Fibroblast of villous mesenchyme (primary cell): Measurements from ENCODE around the gene HERPUD1. TPM values are rescaled to one million over a fixed set of nuclear protein-coding genes. Genes with fewer than 3 reads are reported as not detected.

ENCODE experiments used
- DNase-seq: peaks from one replicate; pipeline ENCODE4 v3.0.0-alpha.2; 2010; ENCODE audit warnings: low read depth
- H3K4me3 ChIP-seq: 2 replicates; pipeline ENCODE4 v1.5.1; 2011; ENCODE audit warnings: low read depth, mild to moderate bottlenecking, low read length
- total RNA-seq: library from RNA; depleted of rRNA; stranded (reverse); fragments of >200 nt; gene quantifications from 2 replicates; pipeline ENCODE4 v1.2.3, GENCODE V29; 2012
- TF ChIP-seq, protein P1 (sequence below): IDR thresholded peaks from 2 replicates; pipeline ENCODE4 v1.5.1; 2012; ENCODE audit warnings: low read depth, mild to moderate bottlenecking, low read length; ENCODE audit not compliant: insufficient read depth

The HERPUD1 gene
- total RNA-seq, 1 donor = 98.4 TPM

DNA sequence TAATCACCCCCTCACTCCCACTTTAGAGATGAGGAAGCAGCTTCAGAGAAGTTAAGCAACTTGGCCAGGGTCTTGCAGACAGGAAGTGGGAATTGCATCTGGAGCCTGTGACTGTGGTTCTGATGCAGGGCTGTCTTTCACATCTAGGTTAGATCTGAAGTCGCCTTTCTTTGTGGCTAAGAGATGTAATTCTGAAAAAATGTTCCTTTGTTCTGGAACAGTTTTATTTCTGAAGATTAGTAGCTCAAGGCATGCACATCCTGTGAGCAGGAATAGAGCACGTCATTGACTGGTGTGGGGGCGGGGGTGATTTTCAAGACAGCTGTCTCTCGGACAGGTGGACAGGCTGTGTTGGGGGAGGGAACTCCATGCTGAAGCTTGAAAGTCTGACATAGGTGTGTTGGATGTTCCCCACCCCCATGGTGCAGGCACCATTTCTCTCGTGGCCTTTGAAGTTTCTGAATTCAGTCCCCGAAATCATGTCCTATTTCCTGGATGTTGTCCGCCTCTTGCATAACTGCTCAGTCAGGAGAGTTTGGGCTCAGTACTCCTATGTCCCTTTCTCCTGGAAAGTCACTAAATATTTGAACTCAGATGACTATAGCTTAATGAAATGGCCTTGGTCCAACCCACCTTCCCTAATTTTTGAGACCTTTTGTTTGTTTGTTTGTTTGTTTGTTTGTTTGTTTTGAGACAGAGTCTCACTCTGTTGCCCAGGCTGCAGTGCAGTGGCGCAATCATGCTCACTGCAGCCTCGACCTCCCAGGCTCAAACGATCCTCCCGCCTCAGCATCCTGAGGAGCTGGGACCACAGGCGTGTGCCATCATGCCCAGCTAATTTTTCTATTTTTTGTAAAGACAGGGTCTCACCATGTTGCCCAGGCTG lies 21.0 kb upstream of the HERPUD1 start:
- TF ChIP-seq, protein P1, sequence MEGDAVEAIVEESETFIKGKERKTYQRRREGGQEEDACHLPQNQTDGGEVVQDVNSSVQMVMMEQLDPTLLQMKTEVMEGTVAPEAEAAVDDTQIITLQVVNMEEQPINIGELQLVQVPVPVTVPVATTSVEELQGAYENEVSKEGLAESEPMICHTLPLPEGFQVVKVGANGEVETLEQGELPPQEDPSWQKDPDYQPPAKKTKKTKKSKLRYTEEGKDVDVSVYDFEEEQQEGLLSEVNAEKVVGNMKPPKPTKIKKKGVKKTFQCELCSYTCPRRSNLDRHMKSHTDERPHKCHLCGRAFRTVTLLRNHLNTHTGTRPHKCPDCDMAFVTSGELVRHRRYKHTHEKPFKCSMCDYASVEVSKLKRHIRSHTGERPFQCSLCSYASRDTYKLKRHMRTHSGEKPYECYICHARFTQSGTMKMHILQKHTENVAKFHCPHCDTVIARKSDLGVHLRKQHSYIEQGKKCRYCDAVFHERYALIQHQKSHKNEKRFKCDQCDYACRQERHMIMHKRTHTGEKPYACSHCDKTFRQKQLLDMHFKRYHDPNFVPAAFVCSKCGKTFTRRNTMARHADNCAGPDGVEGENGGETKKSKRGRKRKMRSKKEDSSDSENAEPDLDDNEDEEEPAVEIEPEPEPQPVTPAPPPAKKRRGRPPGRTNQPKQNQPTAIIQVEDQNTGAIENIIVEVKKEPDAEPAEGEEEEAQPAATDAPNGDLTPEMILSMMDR = no peak
- H3K4me3 ChIP-seq = no peak overlapping the region
- peak; percentile 88 for DNase-seq

DNA sequence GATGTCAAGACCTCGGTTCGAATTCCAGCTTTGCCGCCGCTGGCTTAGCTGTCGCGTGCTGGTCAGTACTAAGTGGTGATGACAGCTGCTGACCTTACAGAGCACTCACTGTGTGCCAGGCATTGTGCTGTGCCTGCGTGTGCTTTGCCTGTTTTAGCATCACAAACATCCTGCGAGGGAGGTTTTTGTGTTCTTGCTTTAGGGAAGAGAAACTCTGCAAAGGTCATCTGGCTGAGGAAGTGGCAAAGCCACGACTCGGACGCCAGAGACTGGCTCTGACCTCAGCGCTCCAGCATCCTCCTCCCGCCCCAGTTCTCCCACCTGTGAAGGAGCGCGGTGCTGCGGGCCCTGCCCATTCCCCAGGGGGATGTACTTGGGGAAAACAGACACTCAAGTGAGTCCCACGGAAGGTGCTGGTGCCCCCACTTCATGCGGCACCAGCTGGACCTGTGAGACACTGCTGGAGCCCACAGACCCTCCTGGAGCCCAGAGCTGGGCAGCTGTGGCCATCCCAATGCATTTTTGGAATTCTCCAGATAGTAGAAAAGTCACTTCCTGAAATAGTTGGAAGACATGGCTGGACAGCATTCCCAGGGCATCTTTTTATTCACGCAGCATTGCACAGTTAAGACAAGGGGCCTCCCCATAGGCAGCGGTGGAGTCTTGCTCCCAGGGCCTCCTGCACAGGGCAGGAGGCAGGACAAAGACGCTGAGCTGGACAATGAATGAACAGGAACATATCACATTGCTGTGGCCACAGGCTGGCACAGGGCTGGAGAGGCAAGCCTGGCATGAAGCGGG lies 20.0 kb upstream of the HERPUD1 start:
- TF ChIP-seq, protein P1 = no peak
- H3K4me3 ChIP-seq = no peak overlapping the region
- DNase-seq = peak; percentile 48

DNA sequence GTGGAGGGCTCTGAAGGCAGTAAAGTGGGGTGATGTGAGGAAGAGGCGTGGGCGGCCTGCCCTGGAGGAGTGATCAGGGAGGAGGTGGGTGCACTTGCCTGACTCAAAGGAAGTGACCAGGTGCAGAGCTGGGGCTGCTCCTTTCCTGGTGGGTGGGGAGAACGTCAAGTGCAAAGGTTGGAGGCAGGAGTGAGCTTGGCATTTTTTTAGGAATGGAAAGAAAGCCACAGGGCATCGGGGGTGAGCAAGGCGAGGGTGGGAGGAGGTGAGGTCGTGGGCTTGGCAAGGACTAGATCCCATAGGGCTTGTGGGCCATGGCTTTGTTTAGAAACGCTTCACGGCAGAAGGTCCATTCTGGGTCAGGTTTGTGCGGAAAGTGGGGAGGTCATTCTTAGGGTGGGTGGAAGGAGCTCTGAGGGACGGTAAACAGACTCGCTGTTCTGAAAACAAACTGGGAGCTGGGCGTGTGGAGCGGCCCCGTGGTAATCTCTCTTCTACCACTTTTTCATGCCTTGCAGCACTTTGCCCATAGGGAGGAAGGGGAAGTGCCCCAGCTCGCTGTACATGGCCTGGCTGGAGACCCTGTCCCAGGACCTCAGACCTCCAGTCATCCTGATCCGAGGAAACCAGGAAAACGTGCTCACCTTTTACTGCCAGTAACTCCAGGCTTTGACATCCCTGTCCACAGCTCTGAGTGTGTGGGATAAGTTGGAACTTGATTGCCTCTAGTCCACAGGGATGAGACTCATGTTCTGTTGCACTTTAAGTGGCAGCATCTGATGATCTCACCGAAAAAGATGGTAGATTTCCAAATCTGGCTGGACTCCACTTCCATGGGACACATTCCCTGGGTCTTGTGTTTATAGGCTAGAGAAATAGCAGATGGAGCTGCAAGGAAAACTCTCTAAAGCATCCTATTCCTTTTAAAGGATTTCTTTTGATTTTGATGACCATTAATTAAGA lies 18.9 kb upstream of the HERPUD1 start:
- peak; percentile 89 for DNase-seq
- TF ChIP-seq, protein P1 = no peak
- H3K4me3 ChIP-seq = no peak overlapping the region

DNA sequence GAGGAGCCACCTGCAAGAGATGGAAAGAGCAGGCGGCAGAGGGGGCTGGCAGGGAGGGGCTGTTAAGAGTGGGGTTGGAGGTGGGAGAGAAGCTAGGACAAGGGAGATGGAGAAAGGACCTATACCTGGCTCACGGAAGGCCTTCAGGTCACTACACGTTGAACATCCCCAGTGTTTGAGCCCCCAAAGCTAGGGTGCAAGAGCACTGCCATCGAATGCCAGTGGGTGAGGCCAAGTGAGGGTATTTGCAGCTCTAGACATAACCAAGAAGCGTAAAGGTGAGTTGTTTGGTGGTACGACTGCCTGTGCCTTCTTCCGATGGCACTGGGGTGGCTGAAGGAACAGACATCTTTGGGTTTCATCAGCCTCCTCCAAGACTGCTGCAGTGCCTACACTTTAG lies 17.0 kb upstream of the HERPUD1 start:
- no peak for DNase-seq
- H3K4me3 ChIP-seq = no peak overlapping the region
- TF ChIP-seq, protein P1 = no peak

DNA sequence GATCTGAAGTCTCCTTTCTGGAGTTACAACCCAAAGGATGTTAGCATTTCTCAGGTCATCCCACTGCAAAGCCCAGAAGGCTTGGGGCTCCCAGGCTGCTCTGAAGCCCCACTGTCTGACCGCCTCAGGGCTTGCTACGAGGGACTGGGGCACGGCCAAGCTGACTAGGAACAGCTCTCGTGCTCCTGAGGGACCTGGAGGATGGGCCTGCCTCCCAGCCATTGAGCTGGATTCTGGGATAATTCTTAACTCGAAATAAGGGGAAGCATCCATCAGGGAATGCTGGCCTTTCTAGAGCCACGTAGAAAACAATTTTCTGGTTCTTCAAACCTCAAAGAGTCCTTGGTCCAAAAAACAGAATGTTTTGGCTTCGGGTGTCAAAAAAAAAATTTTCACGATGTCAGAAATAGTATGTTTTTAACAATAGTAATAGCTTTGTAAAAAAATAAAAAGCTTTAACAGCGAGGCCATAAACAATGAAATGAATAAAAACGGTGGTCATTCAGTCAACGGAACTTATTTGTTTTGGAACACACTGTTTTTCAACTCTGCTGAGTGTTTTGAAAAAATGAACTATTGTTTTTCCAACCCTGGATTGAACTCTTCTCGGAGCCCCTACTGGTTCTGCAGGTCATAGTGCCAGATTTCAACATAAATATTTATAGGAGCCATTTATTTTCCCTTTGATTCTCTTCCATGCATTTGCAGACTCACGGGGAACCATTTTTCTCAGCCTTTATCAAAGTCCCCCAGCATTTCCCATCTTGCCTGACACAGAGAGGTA lies 16.4 kb upstream of the HERPUD1 start:
- DNase-seq = peak; percentile 65
- no peak overlapping the region for H3K4me3 ChIP-seq
- TF ChIP-seq, protein P1 = no peak
